Measurements from ENCODE around the gene ODAD4.

ODAD4 gene, protein sequence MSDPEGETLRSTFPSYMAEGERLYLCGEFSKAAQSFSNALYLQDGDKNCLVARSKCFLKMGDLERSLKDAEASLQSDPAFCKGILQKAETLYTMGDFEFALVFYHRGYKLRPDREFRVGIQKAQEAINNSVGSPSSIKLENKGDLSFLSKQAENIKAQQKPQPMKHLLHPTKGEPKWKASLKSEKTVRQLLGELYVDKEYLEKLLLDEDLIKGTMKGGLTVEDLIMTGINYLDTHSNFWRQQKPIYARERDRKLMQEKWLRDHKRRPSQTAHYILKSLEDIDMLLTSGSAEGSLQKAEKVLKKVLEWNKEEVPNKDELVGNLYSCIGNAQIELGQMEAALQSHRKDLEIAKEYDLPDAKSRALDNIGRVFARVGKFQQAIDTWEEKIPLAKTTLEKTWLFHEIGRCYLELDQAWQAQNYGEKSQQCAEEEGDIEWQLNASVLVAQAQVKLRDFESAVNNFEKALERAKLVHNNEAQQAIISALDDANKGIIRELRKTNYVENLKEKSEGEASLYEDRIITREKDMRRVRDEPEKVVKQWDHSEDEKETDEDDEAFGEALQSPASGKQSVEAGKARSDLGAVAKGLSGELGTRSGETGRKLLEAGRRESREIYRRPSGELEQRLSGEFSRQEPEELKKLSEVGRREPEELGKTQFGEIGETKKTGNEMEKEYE

GRCh38 chr17:41930009-41930832 lies at the start of gene ODAD4:
TSS of gene ODAD4 (plus strand) at chr17:41930617. CDS start at chr17:41930724, 107 bp downstream.
- peak; percentile 98 for DNase-seq

DNA sequence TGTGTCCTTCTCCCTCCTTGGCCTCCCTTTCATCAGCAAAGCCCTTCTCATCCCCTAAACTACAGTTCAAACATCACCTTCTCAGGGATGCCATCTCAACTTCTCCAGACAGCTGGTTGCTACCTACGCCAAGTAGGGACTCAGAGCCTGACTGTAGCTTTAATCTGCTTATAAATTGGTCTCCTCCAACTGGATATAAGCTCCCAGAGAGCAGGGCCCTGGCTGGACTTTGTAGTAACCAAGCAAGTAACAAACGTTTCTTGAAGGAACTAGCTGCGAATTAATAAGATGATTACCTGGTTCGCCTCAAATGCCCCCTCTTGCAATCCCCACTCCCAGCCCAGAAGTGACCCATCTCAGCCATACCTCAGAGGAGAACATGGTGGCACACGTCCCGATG lies 47.7 kb upstream of the ODAD4 start:
- DNase-seq: no peak

- no peak for DNase-seq
These were observed 44.7 kb upstream of the ODAD4 start for GRCh38 chr17:41885733-41886132.

DNA sequence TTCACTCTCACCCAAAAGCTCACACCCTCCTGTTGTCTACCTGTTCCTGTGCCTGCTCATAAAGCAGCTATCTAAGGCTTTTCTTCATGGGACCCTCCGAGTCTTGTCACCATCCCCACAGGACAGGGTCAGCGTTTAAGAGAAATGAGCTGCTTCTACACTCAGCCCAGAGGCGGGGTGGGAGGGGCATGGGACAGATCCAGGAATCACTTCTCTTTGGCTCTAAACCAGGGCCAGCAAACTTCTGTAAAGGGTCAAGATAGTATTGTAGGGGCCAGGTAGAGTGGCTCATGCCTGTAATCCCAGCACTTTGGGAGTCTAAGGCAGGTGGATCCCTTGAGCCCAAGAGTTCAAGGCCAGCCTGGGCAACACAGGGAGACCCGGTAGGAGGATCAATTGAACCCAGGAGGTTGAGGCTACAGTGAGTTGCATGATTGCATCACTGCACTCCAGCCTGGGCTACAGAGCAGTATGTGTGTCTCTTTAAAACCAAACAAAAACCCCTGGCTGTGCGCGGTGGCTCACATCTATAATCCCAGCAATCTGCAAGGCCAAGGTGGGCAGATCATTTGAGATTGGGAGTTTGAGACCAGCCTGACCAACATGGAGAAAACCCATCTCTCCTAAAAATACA lies 42.0 kb upstream of the ODAD4 start:
- no peak for DNase-seq

- DNase-seq: no peak
These were observed 39.0 kb upstream of the ODAD4 start for GRCh38 chr17:41891135-41892020.

GRCh38 chr17:41892021-41892376 lies 38.4 kb upstream of the ODAD4 start:
- no peak for DNase-seq

- DNase-seq: no peak
These were observed 37.0 kb upstream of the ODAD4 start for GRCh38 chr17:41893384-41893783.

GRCh38 chr17:41894791-41895331 lies 35.6 kb upstream of the ODAD4 start:
- no peak for DNase-seq

- DNase-seq: no peak
These were observed 34.8 kb upstream of the ODAD4 start for GRCh38 chr17:41895617-41896016.

DNA sequence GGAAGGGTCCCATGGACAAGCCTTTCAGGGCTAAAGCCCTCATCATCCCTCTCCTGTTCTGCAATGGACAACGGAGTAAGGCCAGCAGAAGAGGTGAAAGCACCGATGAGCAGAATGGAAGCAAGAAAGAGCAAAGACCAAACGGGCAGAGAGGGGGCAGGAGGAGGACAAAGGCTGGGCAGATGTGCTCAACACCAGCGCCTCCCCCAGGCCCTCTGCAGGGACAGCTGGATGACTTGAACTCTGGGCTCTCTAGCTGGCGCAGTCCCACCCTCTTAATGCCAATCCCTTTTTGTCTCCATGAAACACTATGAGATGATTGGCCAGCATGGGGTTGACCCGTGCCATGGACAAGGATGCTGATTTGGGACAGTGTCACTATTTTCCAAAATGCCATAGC lies 33.7 kb upstream of the ODAD4 start:
- DNase-seq: no peak

- no peak for DNase-seq
These were observed 28.8 kb upstream of the ODAD4 start for GRCh38 chr17:41901646-41902045.

- no peak for DNase-seq
These were observed 26.1 kb upstream of the ODAD4 start for GRCh38 chr17:41904242-41904841.

DNA sequence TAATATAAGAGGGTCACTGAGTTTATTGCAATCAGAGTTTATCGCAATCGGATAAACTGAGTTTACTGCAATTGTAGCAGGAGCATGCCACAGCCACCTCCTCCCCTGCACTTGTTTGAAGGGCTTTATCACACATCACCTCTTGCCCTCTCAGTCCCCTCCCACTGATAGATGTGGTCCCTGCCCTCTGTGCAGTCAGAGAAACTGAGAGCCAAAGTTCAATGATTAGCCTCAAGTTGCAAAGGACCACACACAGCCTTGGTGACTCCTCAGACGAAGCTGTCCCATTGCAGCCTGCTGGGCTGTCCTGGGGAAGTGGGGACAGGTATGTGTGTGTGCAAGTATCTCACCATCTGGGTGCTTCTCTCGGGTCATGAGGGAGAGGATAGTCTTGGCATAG lies 25.2 kb upstream of the ODAD4 start:
- no peak for DNase-seq

GRCh38 chr17:41906465-41907184 lies 23.8 kb upstream of the ODAD4 start:
- no peak for DNase-seq

GRCh38 chr17:41907185-41907556 lies 23.2 kb upstream of the ODAD4 start:
- DNase-seq: no peak

GRCh38 chr17:41907633-41908539 lies 22.5 kb upstream of the ODAD4 start:
- no peak for DNase-seq

GRCh38 chr17:41909088-41909487 lies 21.3 kb upstream of the ODAD4 start:
- no peak for DNase-seq

DNA sequence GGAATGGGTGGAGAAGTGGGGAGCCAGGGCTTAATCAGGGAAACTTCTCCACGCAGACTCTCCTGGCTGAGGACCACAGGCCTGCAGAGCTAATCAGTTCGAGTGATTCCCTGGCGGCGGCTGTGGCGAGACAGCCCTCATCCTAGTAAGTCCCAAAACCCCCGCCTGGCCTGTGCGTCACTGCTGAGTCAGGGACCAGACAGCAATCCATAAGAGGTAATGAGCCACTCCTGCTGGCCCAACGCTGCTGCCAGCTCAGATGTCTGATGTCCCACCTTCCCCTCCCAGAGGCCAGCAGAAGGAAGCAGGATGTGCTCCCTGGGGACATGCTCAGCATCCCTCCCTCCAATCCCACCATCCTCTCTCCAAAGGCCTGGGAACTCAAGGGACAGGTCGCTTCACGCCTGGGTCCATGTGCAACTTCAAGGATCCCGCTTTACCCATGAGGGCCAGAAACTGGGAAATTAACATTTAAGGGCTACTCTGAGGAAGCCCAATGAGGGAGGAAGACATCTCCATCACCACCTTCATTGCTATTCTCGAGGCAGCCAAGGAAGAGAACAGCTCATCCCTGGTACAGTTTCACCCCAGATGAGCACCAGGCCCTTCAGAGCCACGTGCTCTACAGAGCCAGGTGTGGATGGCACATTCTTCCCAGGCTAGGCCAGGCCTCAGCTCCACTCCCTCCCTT lies 19.6 kb upstream of the ODAD4 start:
- no peak for DNase-seq

GRCh38 chr17:41912925-41913324 lies 17.5 kb upstream of the ODAD4 start:
- no peak for DNase-seq
